ENCODE measurements around the gene SLC25A1. TPM values are rescaled to one million over a fixed set of nuclear protein-coding genes. Genes with fewer than 3 reads are reported as not detected.

The SLC25A1 gene
- total and polyA plus RNA-seq, 2 experiments from 2014 or later, result 141 to 242 TPM

- no peak for TF ChIP-seq ZNF462 (CRISPR knock-in tag; IDR thresholded peaks at IDR 0.05)
Measured at GRCh38 chr22:19149991-19150390, 28.5 kb downstream of the SLC25A1 start, which contains the start of gene GSC2 (continued).

DNA sequence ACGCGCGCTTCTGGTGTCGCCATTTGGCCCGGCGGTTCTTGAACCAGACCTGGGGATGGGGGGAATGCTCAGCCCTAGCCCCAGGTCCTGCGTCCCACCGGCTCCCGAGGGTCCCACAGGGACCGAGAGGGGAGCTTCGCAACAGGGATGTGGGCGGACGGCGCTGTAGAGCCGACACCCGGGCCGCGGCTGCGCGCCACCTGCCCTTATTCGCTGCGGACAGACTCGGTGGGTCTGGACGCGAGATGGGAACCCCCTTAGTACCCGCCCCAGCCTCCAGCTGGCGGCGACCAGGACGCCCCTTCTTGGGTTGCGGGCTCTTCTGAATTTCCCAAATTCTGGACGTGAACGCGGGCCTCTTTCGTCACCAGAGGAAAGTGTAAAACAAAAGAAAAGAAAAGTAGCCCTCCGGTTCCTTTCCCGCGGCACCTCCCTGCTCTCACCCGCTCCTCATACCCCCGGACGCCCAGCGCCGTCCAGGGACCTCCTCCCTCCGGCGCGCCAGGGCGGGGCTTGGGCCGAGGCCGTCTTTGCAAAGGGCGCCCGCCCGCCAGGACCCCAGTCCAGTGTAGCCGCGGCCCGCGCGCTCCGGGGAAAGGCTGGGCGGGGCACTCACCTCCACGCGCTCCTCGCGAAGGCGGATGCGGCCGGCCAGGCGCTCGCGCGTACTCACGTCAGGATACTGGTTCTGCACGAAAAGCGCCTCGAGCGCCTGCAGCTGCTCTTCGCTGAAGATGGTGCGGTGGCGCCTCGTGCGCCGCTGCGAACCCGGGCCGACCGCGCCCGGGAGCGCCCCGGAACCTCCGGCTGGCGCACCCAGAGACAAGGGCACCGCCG, 29.3 kb downstream of the SLC25A1 start:
- Histone ChIP-seq H3K27ac (ENCODE audit: low read depth) (no peak overlapping the region), H3K4me3 (peak overlapping the region; percentile 64), H3K4me2 (peak overlapping the region; percentile 87), H3K4me1 (ENCODE audit: insufficient read depth) (no peaks in the 10 kb centered on the region; the same call in 1 of the 2 replicates), H2AFZ (peak overlapping the region; percentile 96), H3K79me2 (replicated peaks; ENCODE audit: insufficient read depth) (no peaks in the 10 kb centered on the region), H3K36me3 (ENCODE audit: insufficient read depth) (no peaks in the 10 kb centered on the region), H3K27me3 (ENCODE audit: insufficient read depth) (peaks cover 91% of the 10 kb centered on the region), H4K20me1 (replicated peaks; ENCODE audit: insufficient read depth) (no peaks in the 10 kb centered on the region), H3F3A (replicated peaks; ENCODE audit: low read depth) (0 out of 2 replicates have a peak, but pooled peaks cover 18% of the 10 kb centered on the region), H3K9me2 (ENCODE audit: insufficient read depth) (no peaks in the 10 kb centered on the region)
- Mint-ChIP-seq H3K9me3 (peaks cover 10% of the 10 kb centered on the region; the same call in 2 of the 3 replicates), H3K4me3 (peak overlapping the region; percentile 66), H3K27me3 (ENCODE audit: insufficient read depth, low read depth, poor library complexity) (peaks cover 71% of the 10 kb centered on the region), H3K4me1 (peaks cover 19% of the 10 kb centered on the region), H3K36me3 (ENCODE audit: low read depth) (peaks cover 3% of the 10 kb centered on the region; the same call in 1 of the 3 replicates), H3K27ac (no peak overlapping the region)
- DNase-seq (ENCODE audit: low spot score) (peak; percentile 75), ATAC-seq (peak; percentile 55)
- TF ChIP-seq POLR2AphosphoS5 (IDR thresholded peaks at IDR 0.05; ENCODE audit: low read depth) (peak; percentile 20; the same call in 1 of the 2 replicates), EZH2 (IDR thresholded peaks at IDR 0.05; ENCODE audit: low read depth, unreplicated experiment) (peak; percentile 76), STAT1 (IDR thresholded peaks at IDR 0.05; ENCODE audit: unreplicated experiment) (no peak)

Measured in GM23338 (cell line).